Measurements from ENCODE around the gene CARD9. TPM values are rescaled to one million over a fixed set of nuclear protein-coding genes. Genes with fewer than 3 reads are reported as not detected.

CARD9 gene
- under 0.01 and 1.9 TPM in 2 replicates for total RNA-seq

GRCh38 chr9:136373300-136374182 is at the start of gene CARD9:
CARD9 (minus strand) TSS chr9:136373669; CDS start chr9:136372078, 1,591 bp downstream.

GRCh38 chr9:136410500-136411287 is 37.2 kb upstream of the CARD9 start, which contains the start of the genes ENTR1 and PMPCA:
ENTR1 (minus strand) TSS chr9:136410614; CDS start chr9:136410397, 217 bp downstream.
PMPCA (plus strand) TSS chr9:136410658; CDS start chr9:136410669, 11 bp downstream.

GRCh38 chr9:136400038-136400834 is 26.8 kb upstream of the CARD9 start, which contains the start of gene SNAPC4:
SNAPC4 (minus strand) TSS chr9:136400170; CDS start chr9:136398428, 1,742 bp downstream.

GRCh38 chr9:136363106-136363948 is 10.1 kb downstream of the CARD9 start, which contains the start of gene DNLZ:
DNLZ (minus strand) TSS chr9:136363744; CDS start chr9:136363714, 30 bp downstream.

GRCh38 chr9:136327304-136327974 is 46.0 kb downstream of the CARD9 start, which contains the start of gene GPSM1:
GPSM1 (plus strand) TSS chr9:136327539; CDS start chr9:136327696, 157 bp downstream.

Other genes starting within 250 kb of the CARD9 start
- gene LHX3, start 168.5 kb downstream of the CARD9 start, total RNA-seq, result not detected in 2 replicates
- gene QSOX2, start 127.9 kb downstream of the CARD9 start, total RNA-seq, result 11.6 and 16.2 TPM in 2 replicates
- under 0.01 TPM in 1 of 2 replicates, not detected in the other for gene CCDC187, start 69.6 kb downstream of the CARD9 start, total RNA-seq
- gene GPSM1, start 46.1 kb downstream of the CARD9 start, total RNA-seq, result 13.4 and 34.0 TPM in 2 replicates
- 15.4 and 22.0 TPM in 2 replicates for gene DNLZ, start 9.9 kb downstream of the CARD9 start, total RNA-seq
- gene SNAPC4, start 26.5 kb upstream of the CARD9 start, total RNA-seq, result 7.0 and 8.9 TPM in 2 replicates
- gene ENTR1, start 36.9 kb upstream of the CARD9 start, total RNA-seq, result 70.4 and 83.8 TPM in 2 replicates
- 34.1 and 38.8 TPM in 2 replicates for gene PMPCA, start 37.0 kb upstream of the CARD9 start, total RNA-seq
- 2.8 and 6.0 TPM in 2 replicates for gene INPP5E, start 66.2 kb upstream of the CARD9 start, total RNA-seq
- gene SEC16A, start 109.4 kb upstream of the CARD9 start, total RNA-seq, result 21.3 and 22.4 TPM in 2 replicates
- 123 and 222 TPM in 2 replicates for gene NOTCH1, start 172.4 kb upstream of the CARD9 start, total RNA-seq